A172 (cell line): ENCODE data around the gene ELOVL7. TPM values are rescaled to one million over a fixed set of nuclear protein-coding genes. Genes with fewer than 3 reads are reported as not detected.
A peak's percentile ranks its signal among the peaks of the same experiment; 100 is the strongest.
"Not testable (repeated sequence)": the region's sequence is repeated elsewhere in the genome, so short reads cannot be mapped to it uniquely, and the experiment has no call there.

Experiments
- DNase-seq: peaks from one replicate; pipeline ENCODE4 v3.0.0-alpha.2; 2015; ENCODE audit warnings: low spot score
- total RNA-seq: library from RNA; depleted of rRNA; stranded (reverse); fragments of >200 nt; shearing (Covaris generic); gene quantifications from 2 replicates; pipeline ENCODE4 v1.2.3, GENCODE V29; 2014; rRNA removed

Gene ELOVL7
- 7.2 and 8.2 TPM in 2 replicates for total RNA-seq

GRCh38 chr5:60843936-60844905 lies at the start of gene ELOVL7:
TSS of gene ELOVL7 (minus strand) at chr5:60844269. CDS start at chr5:60787397, 56,872 bp downstream.
- DNase-seq: peak; percentile 59

GRCh38 chr5:60893521-60893920 lies 49.5 kb upstream of the ELOVL7 start:
- DNase-seq: no peak

- no peak for DNase-seq
These were observed 47.6 kb upstream of the ELOVL7 start for GRCh38 chr5:60891667-60892066.

- DNase-seq: no peak
These were observed 44.4 kb upstream of the ELOVL7 start for GRCh38 chr5:60888359-60889061.

GRCh38 chr5:60887746-60888145 lies 43.7 kb upstream of the ELOVL7 start:
- DNase-seq: no peak

GRCh38 chr5:60887096-60887495 lies 43.0 kb upstream of the ELOVL7 start:
- DNase-seq: no peak

GRCh38 chr5:60886158-60886557 lies 42.1 kb upstream of the ELOVL7 start:
- no peak for DNase-seq

- DNase-seq: peak; percentile 26
These were observed 39.2 kb upstream of the ELOVL7 start for GRCh38 chr5:60883229-60883628.

GRCh38 chr5:60872892-60873291 lies 28.8 kb upstream of the ELOVL7 start:
- DNase-seq: no peak

GRCh38 chr5:60870857-60871256 lies 26.8 kb upstream of the ELOVL7 start:
- DNase-seq: no peak

- not testable (repeated sequence) for DNase-seq
These were observed 16.5 kb upstream of the ELOVL7 start for GRCh38 chr5:60860572-60860971.

GRCh38 chr5:60856066-60856465 lies 12.0 kb upstream of the ELOVL7 start:
- no peak for DNase-seq

- DNase-seq: no peak
These were observed 8.9 kb upstream of the ELOVL7 start for GRCh38 chr5:60852940-60853339.

GRCh38 chr5:60852317-60852716 lies 8.2 kb upstream of the ELOVL7 start:
- DNase-seq: no peak

- no peak for DNase-seq
These were observed 7.6 kb upstream of the ELOVL7 start for GRCh38 chr5:60851626-60852025.

- DNase-seq: no peak
These were observed 2.2 kb upstream of the ELOVL7 start for GRCh38 chr5:60846298-60846697.

- no peak for DNase-seq
These were observed 608 bp downstream of the ELOVL7 start for GRCh38 chr5:60843386-60843935.

- DNase-seq: no peak
These were observed 1.1 kb downstream of the ELOVL7 start for GRCh38 chr5:60842871-60843385.

- DNase-seq: no peak
These were observed 2.7 kb downstream of the ELOVL7 start for GRCh38 chr5:60841361-60841760.

- DNase-seq: peak; percentile 24
These were observed 7.9 kb downstream of the ELOVL7 start for GRCh38 chr5:60836131-60836530.

- DNase-seq: no peak
These were observed 8.5 kb downstream of the ELOVL7 start for GRCh38 chr5:60835554-60835953.

GRCh38 chr5:60833520-60833919 lies 10.5 kb downstream of the ELOVL7 start:
- no peak for DNase-seq
